Heart left ventricle (tissue), 13 donors: Measurements from ENCODE around the gene LTBP4.

ENCODE experiments used
- CTCF ChIP-seq, 12 donors: fragments of 200-600 bp; sonication (generic) in 4 of 12; IDR thresholded peaks; one replicate each; pipeline versions ENCODE4 v1.5.0 to v1.8.0; 2018 to 2022; ENCODE audit warnings: antibody characterized with exemption in 12 of 12, mild to moderate bottlenecking in 5 of 12
- POLR2A ChIP-seq, 2 donors: fragments of 450-650 bp; IDR thresholded peaks; one replicate each; pipeline ENCODE4 v1.6.1; 2017; ENCODE audit warnings: antibody characterized with exemption in 2 of 2, mild to moderate bottlenecking in 2 of 2, moderate library complexity in 2 of 2
- donor health status: ischemic (EF 13 %, LVEDD 7.1; RV severe dilation, severe dysfunction).
- donor health status: DM: no; HTN: yes; CAD: no.
- donor health status: DM: no; HTN: no; CAD: no.
- donor health status: ischemic (EF 25% LVEDD 6.9; RV normal size, moderate dysfunction).
- donor health status: ischemic (EF 25% LVEDD 5.7; RV mildly dilated, moderate dysfunction).
- donor health status: ischemic (EF 35%, LVEDD 5.7; RV mildly dilated, moderate dysfunction).
- donor health status: nonischemic (EF 11% LVEDD 7.7; RV severe dilation, severe dysfunction).
- donor health status: DM: yes; HTN: yes; CAD: no.
- donor health status: PGD.
- donor health status: ischemic (EF 29% LVEDD 5.4; RV normal size, mild dysfunction).
- donor health status: nonischemic (EF 23%, LVEDD 6.1; RV moderate dilation, normal function).

GRCh38 chr19:40603071-40603388 is 1.9 kb downstream of the LTBP4 start:
- no peak for TF ChIP-seq POLR2A (IDR thresholded peaks at IDR 0.05)
- no peak for TF ChIP-seq CTCF (IDR thresholded peaks at IDR 0.05)
